KG1 (cell line): ENCODE results near the gene MAEA.

Experiments
- DNase-seq: peaks from one replicate; lab custom pipeline; 2025; lab: John Stamatoyannopoulos, UW

Gene MAEA

DNA sequence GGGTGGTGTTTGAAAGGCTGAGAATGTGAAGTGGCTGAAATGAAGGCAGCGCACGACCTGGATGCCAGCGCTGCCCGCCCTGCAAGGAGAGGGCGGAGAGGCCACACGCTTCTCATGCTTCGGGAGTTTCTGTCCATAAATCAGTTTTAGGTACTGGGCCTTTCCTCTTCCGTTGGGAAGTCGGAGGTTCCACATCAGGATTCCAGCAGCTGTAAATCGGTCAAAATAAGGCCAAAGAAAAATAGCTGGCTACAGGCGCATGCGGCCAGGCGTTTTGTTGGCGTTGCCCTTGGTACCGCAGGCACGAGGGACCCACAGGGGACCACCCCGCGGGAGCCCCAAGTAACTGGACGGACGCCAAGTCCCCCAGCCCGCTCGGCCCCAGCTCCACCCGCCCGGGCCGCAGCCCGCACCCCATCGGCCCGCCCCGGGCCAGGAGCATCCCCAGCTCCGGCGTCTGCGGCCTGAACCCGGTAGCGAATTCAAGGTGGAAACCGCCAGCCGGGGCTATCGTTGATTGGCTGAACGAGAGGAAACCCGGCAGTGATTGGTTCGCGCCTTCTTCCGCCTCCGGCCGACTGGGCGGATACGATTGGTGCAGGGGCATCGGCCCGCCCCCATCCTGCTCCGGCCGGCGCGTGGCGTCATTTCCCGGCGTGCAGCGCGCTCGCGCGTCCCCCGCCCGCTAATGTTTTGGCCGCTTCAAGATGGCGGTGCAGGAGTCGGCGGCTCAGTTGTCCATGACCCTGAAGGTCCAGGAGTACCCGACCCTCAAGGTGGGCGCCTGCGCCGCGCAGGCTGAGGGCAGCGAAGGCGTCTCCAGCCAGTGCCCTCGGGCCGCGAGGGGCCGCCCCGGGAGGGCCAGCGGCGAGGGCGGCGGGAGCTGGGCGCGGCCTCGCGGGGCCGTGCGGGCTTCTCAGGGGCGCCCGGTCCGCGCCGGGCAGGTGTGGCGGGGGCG lies at the start of gene MAEA:
MAEA (plus strand) TSS at position 685 of the 958 bp plus-strand sequence; CDS start at position 708, 23 bp downstream.
- DNase-seq, result peak; percentile 95

DNA sequence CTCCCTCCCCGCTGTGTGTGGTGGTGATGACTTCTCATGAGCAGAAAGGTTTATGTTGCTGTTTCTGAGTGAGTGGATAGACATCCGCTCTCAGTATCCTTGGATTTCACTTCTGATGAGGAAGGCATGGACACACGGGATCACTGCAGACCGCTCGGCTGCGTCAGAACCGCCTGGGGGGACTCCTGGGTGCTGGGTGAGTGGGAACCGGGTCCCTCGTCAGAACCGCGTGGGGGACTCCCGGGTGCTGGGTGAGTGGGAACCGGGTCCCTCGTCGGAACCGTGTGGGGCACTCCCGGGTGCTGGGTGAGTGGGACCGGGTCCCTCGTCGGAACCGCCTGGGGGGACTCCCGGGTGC lies 49.8 kb upstream of the MAEA start:
- DNase-seq, result no peak

- DNase-seq, result no peak
These were observed 48.8 kb upstream of the MAEA start for GRCh38 chr4:1240721-1241465.

GRCh38 chr4:1241466-1241935 lies 48.2 kb upstream of the MAEA start:
- DNase-seq, result no peak

DNA sequence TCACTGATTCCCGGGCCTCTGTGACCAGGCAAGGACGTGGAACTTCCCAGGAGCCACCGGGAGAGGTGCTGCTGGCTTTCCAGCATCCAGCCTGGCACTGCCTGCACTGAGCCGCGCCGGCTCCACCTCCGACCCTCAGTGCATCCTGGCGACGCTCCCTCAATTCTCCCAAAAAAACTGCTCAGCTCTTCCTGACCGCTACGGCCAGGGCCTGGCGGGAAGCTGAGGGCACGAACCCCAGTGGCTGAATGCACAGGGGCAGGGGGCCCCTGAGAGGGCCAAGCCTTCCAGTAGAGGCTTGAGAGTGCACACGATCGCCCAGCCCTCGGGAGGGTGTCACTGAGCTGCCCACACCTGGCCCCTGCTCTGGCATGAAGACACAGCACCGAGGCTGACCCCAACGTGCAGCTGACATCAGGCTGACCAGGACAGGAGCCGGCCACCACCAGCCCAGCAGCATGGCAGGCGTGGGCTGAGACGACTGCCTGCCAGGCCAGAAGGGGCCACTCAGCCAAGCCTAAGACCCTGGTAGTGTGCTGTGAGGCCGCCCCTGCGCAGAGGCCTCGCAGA lies 47.7 kb upstream of the MAEA start:
- no peak for DNase-seq

DNA sequence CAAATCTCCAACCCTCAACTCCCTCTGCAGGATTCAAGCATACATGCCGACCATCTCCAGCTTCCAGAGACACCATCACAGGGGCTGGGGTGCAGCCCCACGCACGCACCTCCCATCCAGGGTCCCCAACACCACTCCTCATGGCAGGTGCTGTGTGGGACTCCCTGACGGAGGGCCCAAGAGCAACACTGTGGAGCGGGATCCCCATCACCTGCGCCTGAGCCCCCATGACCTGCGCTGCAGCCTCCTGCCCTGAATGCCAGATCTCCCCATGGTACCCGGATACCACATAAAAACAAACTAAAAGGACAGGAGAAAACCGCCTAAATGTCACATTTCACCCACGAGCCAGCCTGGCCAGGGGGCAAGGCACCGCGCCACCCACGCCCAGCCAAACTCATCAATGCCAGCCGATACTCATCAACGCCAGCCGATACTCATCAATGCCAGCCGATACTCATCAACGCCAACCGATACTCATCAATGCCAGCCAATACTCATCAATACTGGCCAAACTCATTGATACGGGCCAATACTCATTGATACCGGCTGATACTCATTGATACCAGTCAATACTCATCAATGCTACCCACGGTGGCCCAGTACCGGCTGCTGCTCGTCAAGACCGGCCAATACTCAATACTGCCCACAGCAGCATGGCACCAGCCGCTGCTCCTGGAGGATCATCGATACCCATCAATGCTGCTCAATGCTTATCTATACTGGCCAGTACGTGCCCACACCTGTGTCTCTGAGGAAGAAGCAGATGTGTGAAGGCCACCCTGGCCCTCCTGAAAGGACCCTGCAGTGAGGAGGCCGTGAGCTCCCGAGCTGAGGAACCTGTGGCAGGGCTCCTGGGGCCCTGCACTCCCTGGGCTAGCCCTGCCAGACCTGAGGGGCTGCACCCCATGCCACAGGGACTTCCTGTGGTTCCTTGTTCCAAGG lies 46.9 kb upstream of the MAEA start:
- DNase-seq, result no peak

- DNase-seq, result no peak
These were observed 46.1 kb upstream of the MAEA start for GRCh38 chr4:1243451-1244080.

DNA sequence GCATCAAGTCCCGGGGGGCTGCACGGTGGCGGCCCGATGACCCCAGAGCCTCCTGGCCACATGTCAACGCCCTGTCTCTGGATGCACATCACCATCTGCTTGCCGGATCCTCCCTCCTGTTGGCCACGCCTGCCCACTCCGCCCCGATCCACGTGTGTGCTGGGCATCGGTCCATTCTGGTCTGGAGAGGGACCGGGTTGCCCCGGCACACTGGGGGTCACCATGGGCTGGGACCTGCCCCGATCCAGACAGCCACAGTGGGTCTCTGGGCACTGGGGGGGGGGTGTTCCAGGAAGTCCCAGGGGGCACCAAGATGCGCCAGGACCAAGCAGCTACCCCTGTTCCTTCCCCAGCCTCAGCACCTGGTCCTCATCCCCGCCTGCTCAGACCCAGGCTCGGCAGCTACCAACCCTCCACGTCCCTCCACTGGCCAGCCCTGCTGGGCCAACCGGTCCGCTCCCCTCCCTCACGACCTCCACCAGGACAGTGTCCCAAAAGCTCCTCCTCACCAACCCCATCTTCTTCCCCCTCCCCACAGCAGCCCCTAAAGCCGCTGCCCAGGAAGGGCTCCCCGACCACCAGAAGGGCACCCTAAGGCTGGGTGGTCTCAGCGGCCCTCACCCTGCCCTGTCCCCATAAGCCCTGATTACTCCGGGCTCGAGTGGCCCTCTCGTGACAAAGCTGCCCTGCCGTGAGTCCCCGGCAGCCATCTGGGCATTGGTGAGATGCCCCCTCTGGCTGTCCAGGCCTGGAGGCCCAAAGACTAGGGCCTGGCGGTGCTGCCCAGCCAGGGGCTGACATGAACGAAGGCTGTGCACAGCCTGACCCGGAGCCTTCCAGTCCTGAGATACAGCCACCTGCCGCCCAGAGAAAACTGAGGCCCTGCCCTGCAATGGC lies 45.4 kb upstream of the MAEA start:
- no peak for DNase-seq

DNA sequence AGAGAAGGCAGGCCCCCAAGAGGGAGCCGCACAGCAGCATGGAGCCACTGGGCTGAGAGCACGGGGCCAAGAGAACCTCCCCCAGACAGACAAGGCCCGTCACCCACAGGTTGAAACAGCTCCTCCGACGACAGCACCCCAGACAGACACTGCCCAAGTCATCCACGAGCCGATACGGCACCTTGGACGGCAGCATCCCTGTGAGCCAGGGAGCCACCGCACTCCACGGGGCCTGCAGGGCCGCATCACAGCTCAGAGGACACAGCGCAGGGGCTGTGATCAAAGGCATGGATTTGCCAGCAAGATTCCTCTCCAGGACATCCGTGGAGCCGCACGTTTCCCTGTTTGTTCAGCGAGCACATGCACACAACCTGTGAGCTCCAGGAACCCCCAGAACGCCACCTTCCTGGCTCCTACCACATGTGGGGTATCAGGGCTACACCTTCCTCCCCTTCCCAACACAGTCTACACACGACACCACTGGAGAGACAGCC lies 44.7 kb upstream of the MAEA start:
- DNase-seq, result no peak

DNA sequence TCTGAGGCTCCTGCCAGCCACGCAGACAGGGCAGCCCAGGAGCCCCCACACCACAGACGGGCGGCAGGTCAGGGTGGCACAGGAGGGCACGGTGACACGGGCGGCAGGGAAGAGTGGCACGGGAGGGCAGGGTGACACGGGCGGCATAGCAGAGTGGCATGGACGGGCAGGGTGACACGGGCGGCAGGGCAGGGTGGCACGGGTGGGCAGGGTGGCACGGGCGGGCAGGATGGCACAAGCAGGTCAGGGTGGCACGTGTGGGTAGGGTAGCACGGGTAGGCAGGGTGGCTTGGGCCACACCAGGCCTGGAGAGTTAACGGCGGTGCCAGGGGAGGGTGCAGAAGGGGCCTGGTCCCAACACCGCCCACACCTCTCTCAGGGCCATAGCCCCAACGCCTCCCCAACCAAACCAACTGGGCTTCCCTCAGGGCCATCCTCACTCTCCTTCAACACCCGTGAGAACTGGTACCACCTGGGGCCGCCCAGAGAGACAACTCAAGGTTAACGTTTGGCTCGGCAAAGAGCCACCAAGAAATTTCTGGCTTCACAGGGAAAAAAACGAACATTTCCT lies 44.1 kb upstream of the MAEA start:
- DNase-seq, result no peak

GRCh38 chr4:1246111-1246881 lies 43.4 kb upstream of the MAEA start:
- DNase-seq, result no peak

- DNase-seq, result no peak
These were observed 42.5 kb upstream of the MAEA start for GRCh38 chr4:1246901-1247863.

DNA sequence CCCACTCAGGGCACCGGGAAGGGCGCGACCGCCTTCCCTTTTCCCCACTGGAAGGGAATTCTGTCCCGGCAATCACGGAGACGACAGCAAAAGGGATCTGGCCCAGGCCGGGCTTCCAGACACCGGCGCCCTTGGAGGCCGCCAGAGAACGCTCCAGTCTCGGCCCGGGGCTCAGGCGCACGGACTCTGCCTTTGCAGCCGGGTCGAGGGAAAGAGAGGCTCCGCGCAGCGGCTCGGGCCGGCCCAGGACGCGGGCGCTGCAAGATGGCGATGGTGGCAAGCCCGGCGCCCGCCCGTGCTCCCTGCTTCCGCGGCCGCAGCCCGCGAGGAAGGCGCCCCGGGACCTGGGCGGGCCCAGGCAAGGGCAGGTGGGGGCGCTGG lies 41.8 kb upstream of the MAEA start:
- DNase-seq, result no peak

- peak; percentile 85 for DNase-seq
These were observed 41.2 kb upstream of the MAEA start, which contains the start of gene CTBP1 for GRCh38 chr4:1248245-1249147. TSS of gene CTBP1 (minus strand) at chr4:1249130. CDS start at chr4:1241331, 7,799 bp downstream.

DNA sequence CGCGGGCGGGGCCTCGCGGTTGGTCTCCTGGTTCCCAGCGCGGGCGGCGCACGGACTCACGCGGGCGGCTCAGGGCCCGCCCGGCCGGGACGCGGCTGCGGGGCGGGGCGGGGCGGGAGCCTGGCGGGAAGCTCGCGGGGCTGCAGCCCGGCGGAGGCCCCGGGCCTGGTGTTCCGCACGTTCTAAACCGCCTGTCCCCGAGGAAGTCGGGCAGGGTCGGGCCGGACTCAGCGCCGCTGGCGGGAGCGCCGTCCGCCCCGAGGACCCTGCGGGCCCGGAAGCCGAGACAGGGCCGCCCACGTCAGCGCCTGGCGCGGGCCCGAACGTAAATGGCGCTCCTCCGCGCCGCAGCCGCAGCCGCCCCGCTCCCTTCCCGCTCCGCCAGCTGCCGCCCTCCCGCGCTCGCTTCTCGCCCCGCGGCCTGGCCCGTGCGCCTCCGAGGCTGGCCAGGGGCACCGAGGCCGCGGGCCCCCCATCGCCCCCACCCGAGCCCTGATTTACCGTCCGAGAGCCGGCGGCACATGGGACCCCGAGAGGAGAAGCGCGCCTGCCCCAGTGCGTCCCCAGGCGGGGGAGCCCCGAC lies 40.5 kb upstream of the MAEA start:
- peak; percentile 60 for DNase-seq
